Cardiac muscle cell (in vitro differentiated cells and primary cell): ENCODE results near the gene DUOX1. TPM values are rescaled to one million over a fixed set of nuclear protein-coding genes. Genes with fewer than 3 reads are reported as not detected.

Experiments
- DNase-seq, 2 donors: peaks; one replicate each; pipeline versions ENCODE4 v3.0.0 to v3.0.0-alpha.2; 2010 to 2017; ENCODE audit warnings: low read depth in 1 of 2, low spot score in 1 of 2
- H3K27ac ChIP-seq: fragments of 200-600 bp; sonication (generic); 2 replicates; pipeline ENCODE4 v1.5.1; 2016
- H3K27me3 ChIP-seq: fragments of 200-600 bp; sonication (generic); 2 replicates; pipeline ENCODE4 v1.6.0; 2016; ENCODE audit warnings: control low read depth
- H3K36me3 ChIP-seq: fragments of 200-600 bp; sonication (generic); 2 replicates; pipeline ENCODE4 v1.5.1; 2016; ENCODE audit warnings: control low read depth
- H3K4me1 ChIP-seq: fragments of 200-600 bp; sonication (generic); 2 replicates; pipeline ENCODE4 v1.8.1; 2017; ENCODE audit warnings: low read depth, mild to moderate bottlenecking, mixed run types
- H3K4me3 ChIP-seq: fragments of 200-600 bp; sonication (generic); 2 replicates; pipeline ENCODE4 v1.5.1; 2016; ENCODE audit warnings: mild to moderate bottlenecking
- H3K9me3 ChIP-seq: fragments of 200-600 bp; sonication (generic); 2 replicates; pipeline ENCODE4 v1.5.1; 2017; ENCODE audit warnings: low read depth, mild to moderate bottlenecking, control low read depth
- polyA plus RNA-seq: library from polyadenylated mRNA; unstranded; fragments of >200 nt; fragmentation: Nextera tagmentation; extraction: Ambion mirVana; gene quantifications from 2 replicates; pipeline ENCODE4 v1.2.1, GENCODE V29; 2016
- total RNA-seq: library from RNA; depleted of rRNA; stranded (reverse); fragments of >200 nt; gene quantifications from 2 replicates; pipeline ENCODE4 v1.2.3, GENCODE V29; 2016
- TF ChIP-seq, protein P1 (sequence below): IDR thresholded peaks from 2 replicates; pipeline ENCODE4 v1.5.1; 2012; ENCODE audit warnings: low read depth, mild to moderate bottlenecking, low read length

The DUOX1 gene
- total and polyA plus RNA-seq, 2 experiments from 2014 or later, result 0.45 to 6.2 TPM

- Histone ChIP-seq H3K4me3 (no peak overlapping the region), H3K36me3 (no peaks in the 10 kb centered on the region), H3K4me1 (no peaks in the 10 kb centered on the region), H3K27ac (no peak overlapping the region), H3K27me3 (peaks cover 3% of the 10 kb centered on the region), H3K9me3 (no peaks in the 10 kb centered on the region)
- DNase-seq, result no peak
- TF ChIP-seq, protein P1, sequence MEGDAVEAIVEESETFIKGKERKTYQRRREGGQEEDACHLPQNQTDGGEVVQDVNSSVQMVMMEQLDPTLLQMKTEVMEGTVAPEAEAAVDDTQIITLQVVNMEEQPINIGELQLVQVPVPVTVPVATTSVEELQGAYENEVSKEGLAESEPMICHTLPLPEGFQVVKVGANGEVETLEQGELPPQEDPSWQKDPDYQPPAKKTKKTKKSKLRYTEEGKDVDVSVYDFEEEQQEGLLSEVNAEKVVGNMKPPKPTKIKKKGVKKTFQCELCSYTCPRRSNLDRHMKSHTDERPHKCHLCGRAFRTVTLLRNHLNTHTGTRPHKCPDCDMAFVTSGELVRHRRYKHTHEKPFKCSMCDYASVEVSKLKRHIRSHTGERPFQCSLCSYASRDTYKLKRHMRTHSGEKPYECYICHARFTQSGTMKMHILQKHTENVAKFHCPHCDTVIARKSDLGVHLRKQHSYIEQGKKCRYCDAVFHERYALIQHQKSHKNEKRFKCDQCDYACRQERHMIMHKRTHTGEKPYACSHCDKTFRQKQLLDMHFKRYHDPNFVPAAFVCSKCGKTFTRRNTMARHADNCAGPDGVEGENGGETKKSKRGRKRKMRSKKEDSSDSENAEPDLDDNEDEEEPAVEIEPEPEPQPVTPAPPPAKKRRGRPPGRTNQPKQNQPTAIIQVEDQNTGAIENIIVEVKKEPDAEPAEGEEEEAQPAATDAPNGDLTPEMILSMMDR, result no peak
These were observed 14.2 kb downstream of the DUOX1 start for GRCh38 chr15:45143946-45144345.

GRCh38 chr15:45144775-45145174 is 15.0 kb downstream of the DUOX1 start:
- Histone ChIP-seq H3K27ac (no peak overlapping the region), H3K4me1 (no peaks in the 10 kb centered on the region), H3K27me3 (peaks cover 3% of the 10 kb centered on the region), H3K4me3 (no peak overlapping the region), H3K9me3 (no peaks in the 10 kb centered on the region), H3K36me3 (no peaks in the 10 kb centered on the region)
- no peak for DNase-seq
- TF ChIP-seq, protein P1, result no peak

DNA sequence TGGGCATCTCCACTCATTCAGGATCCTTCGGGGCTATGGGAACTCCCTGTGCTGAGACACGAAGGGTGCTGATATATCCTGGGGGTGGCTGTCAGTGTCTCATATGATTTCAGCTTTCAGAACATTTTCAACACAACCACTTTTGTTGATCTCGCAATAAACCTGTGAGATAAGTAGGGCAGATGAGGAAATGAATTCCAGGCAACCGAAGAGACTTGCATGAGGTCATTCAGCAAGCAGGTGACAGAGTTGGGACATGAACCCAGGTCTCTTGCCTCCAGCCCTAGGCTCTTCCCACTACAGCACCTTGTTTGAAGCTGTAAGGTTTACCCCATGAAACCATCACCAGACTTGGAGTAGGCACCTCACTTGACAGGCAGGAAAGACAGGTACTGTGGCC is 16.6 kb downstream of the DUOX1 start:
- TF ChIP-seq, protein P1, result no peak
- Histone ChIP-seq H3K36me3 (no peaks in the 10 kb centered on the region), H3K27ac (no peak overlapping the region), H3K27me3 (peaks cover 3% of the 10 kb centered on the region), H3K4me1 (no peaks in the 10 kb centered on the region), H3K4me3 (no peak overlapping the region), H3K9me3 (no peaks in the 10 kb centered on the region)
- DNase-seq, result no peak

DNA sequence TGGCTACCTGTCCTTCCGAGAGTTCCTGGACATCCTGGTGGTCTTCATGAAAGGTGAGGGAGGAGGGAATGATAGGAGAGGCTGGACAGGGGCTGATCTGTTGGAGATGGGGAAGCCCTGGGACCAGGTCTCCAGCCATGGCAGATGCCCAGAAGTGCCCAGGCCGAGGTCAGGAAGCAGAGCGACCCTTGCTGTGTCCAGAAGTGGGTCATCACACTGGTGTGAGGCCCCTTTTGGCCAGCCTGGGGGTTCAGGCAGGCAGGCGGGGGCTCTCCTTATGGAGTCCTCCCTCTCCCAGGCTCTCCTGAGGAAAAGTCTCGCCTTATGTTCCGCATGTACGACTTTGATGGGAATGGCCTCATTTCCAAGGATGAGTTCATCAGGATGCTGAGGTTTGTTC is 17.8 kb downstream of the DUOX1 start:
- peaks cover 3% of the 10 kb centered on the region for H3K27me3 ChIP-seq
- no peaks in the 10 kb centered on the region for H3K9me3 ChIP-seq
- H3K4me3 ChIP-seq, result no peak overlapping the region
- no peak for DNase-seq
- TF ChIP-seq, protein P1, result no peak
- no peaks in the 10 kb centered on the region for H3K4me1 ChIP-seq
- no peaks in the 10 kb centered on the region for H3K36me3 ChIP-seq
- no peak overlapping the region for H3K27ac ChIP-seq

- no peak overlapping the region for H3K27ac ChIP-seq
- no peak overlapping the region for H3K4me3 ChIP-seq
- no peaks in the 10 kb centered on the region for H3K9me3 ChIP-seq
- H3K27me3 ChIP-seq, result peaks cover 3% of the 10 kb centered on the region
- TF ChIP-seq, protein P1, result no peak
- no peaks in the 10 kb centered on the region for H3K4me1 ChIP-seq
- no peaks in the 10 kb centered on the region for H3K36me3 ChIP-seq
- DNase-seq, result no peak
These were observed 18.6 kb downstream of the DUOX1 start for GRCh38 chr15:45148076-45149059.
